GM12878 (cell line): ENCODE data around the gene RPIA. TPM values are rescaled to one million over a fixed set of nuclear protein-coding genes. Genes with fewer than 3 reads are reported as not detected.
A peak's percentile ranks its signal among the peaks of the same experiment; 100 is the strongest.

Experiments
- ATAC-seq: fragments of 200-7000 bp; cut with Tn5 transposase; 3 replicates; pipeline ENCODE4 v1.9.1; 2020; ENCODE audit warnings: mild to moderate bottlenecking, moderate library complexity
- BruUV-seq: library from RNA; stranded (reverse); fragments of 400-500 nt; replicated peaks from 2 replicates; lab custom pipeline; 2021; lab: Mats Ljungman, UMichigan
- CTCF ChIA-PET: fragments of 300-600 bp; sonication (Branson Sonifier 250); formaldehyde crosslinking; extraction: SDS; loops from one replicate; lab custom pipeline; 2021; ENCODE audit warnings: inconsistent platforms; lab: Yijun Ruan, JAX
- POLR2A ChIA-PET: fragments of 350-600 bp; formaldehyde crosslinking; extraction: SDS; loops from one replicate; lab custom pipeline; 2021; ENCODE audit warnings: inconsistent platforms; lab: Charles Lee
- RAD21 ChIA-PET: fragments of 300-600 bp; sonication (Branson Sonifier 250); formaldehyde crosslinking; loops from one replicate; lab custom pipeline; 2023; ENCODE audit warnings: antibody characterized with exemption; ENCODE audit not compliant: unreplicated experiment; lab: Charles Lee
- SMC1A ChIA-PET: fragments of 300-600 bp; sonication (Branson Sonifier 250); formaldehyde crosslinking; loops from one replicate; lab custom pipeline; 2023; ENCODE audit not compliant: unreplicated experiment, uncharacterized antibody; lab: Charles Lee
- DNase-seq: peaks from one replicate; pipeline ENCODE4 v3.0.0-alpha.2; 2011; ENCODE audit warnings: low read depth, low spot score
- FAIRE-seq: peaks from 3 replicates; lab custom pipeline; 2011; peaks lifted over from hg19 to GRCh38; lab: Jason Lieb, UNC
- H2AFZ ChIP-seq: 2 replicates; pipeline ENCODE4 v1.6.0; 2011; ENCODE audit warnings: low read depth, low read length, control low read depth; ENCODE audit not compliant: control insufficient read depth
- H3K27ac ChIP-seq: 2 replicates; pipeline ENCODE4 v1.5.1; 2011; ENCODE audit warnings: control low read depth; ENCODE audit not compliant: control insufficient read depth, insufficient read depth
- H3K27me3 ChIP-seq, 2 experiments: replicated peaks in 1 of 2; 2 replicates each; pipeline versions ENCODE4 v1.6.0 to v1.6.1; 2011; ENCODE audit warnings: low read length in 1 of 2; ENCODE audit not compliant: control insufficient read depth in 2 of 2, insufficient read depth in 2 of 2
- H3K36me3 ChIP-seq, 2 experiments: 2 replicates each; pipeline ENCODE4 v1.5.1; 2011; ENCODE audit warnings: low read length in 1 of 2; ENCODE audit not compliant: control insufficient read depth in 2 of 2, insufficient read depth in 2 of 2
- H3K4me1 ChIP-seq: 2 replicates; pipeline ENCODE4 v1.6.1; 2011; ENCODE audit warnings: mild to moderate bottlenecking, low read length, moderate library complexity, mixed read lengths; ENCODE audit not compliant: control insufficient read depth, insufficient read depth
- H3K4me2 ChIP-seq: 2 replicates; pipeline ENCODE4 v1.6.0; 2011; ENCODE audit warnings: control low read depth; ENCODE audit not compliant: control insufficient read depth, insufficient read depth
- H3K4me3 ChIP-seq: fragments of 200-600 bp; sonication (generic); 2 replicates; pipeline ENCODE4 v1.5.1; 2016
- H3K79me2 ChIP-seq: 2 replicates; pipeline ENCODE4 v1.6.0; 2011; ENCODE audit warnings: low read length; ENCODE audit not compliant: control insufficient read depth, insufficient read depth
- H3K9ac ChIP-seq: 2 replicates; pipeline ENCODE4 v1.8.0; 2011; ENCODE audit warnings: low read length, control low read depth, mixed read lengths; ENCODE audit not compliant: control insufficient read depth, insufficient read depth
- H3K9me3 ChIP-seq: replicated peaks from 3 replicates; pipeline ENCODE4 v1.5.1; 2011; ENCODE audit warnings: mild to moderate bottlenecking, low read length; ENCODE audit not compliant: control insufficient read depth, insufficient read depth
- H4K20me1 ChIP-seq: 2 replicates; pipeline ENCODE4 v1.6.0; 2011; ENCODE audit not compliant: control insufficient read depth, insufficient read depth
- EGR1 ChIP-seq, 2 experiments: IDR thresholded peaks; 1 replicate in 1 of 2; 2 replicates in 1 of 2; pipeline ENCODE4 v1.6.1; 2011 to 2012; ENCODE audit warnings: low read depth in 2 of 2, low read length in 2 of 2, borderline replicate concordance in 1 of 2, mild to moderate bottlenecking in 1 of 2, moderate library complexity in 1 of 2
- POLR2A ChIP-seq: IDR thresholded peaks from 2 replicates; pipeline ENCODE4 v1.6.1; 2011; ENCODE audit warnings: low read depth, mild to moderate bottlenecking, low read length
- SMAD1 ChIP-seq: fragments of 450-650 bp; IDR thresholded peaks from 2 replicates; pipeline ENCODE4 v1.6.1; 2018; ENCODE audit warnings: mild to moderate bottlenecking, low read depth; ENCODE audit not compliant: partially characterized antibody
- TCF12 ChIP-seq: IDR thresholded peaks from 2 replicates; pipeline ENCODE4 v1.6.1; 2011; ENCODE audit warnings: low read depth, mild to moderate bottlenecking, low read length
- WRNIP1 ChIP-seq: IDR thresholded peaks from 2 replicates; pipeline ENCODE4 v1.6.1; 2011; ENCODE audit warnings: low read depth, low read length, improper control_type of control experiment, borderline replicate concordance
- ZNF207 ChIP-seq: fragments of 450-650 bp; IDR thresholded peaks from 2 replicates; pipeline ENCODE4 v1.6.1; 2014; ENCODE audit warnings: antibody characterized with exemption, mild to moderate bottlenecking, borderline replicate concordance
- ZNF24 ChIP-seq: fragments of 450-650 bp; IDR thresholded peaks from 2 replicates; pipeline ENCODE4 v1.6.1; 2017; ENCODE audit warnings: antibody characterized with exemption, mild to moderate bottlenecking
- WGBS: methylation state at CpG from one replicate; pipeline ENCODE4 v1.1.6; 2016; ENCODE audit warnings: low lambda C conversion rate; ENCODE audit not compliant: insufficient replicate concordance, insufficient coverage; ENCODE audit errors: missing lambda C conversion rate; 5-methylcytosine and 5-hydroxymethylcytosine counted together
- in situ Hi-C: fragments of 300-500 bp; cut with MboI; formaldehyde crosslinking; loops from 9 replicates; pipeline ENCODE4 v1.14.3; 2018; ENCODE audit warnings: mixed read lengths
- intact Hi-C: fragments of 100-400 bp; cut with micrococcal nuclease; formaldehyde crosslinking; loops from one replicate; pipeline ENCODE4 v1.14.2; 2022; ENCODE audit not compliant: unreplicated experiment
- polyA plus RNA-seq, 11 experiments: library from polyadenylated mRNA; depleted of rRNA in 4 of 11; unstranded in 6 of 11; stranded (reverse) in 5 of 11; fragments of >200 nt; fragmentation: Nextera tagmentation in 4 of 11; fragmentation: Illumina TruSeq in 1 of 11; extraction: Ambion mirVana in 4 of 11; extraction: Trizol in 1 of 11; gene quantifications; 1 replicate in 1 of 11; 2 replicates in 10 of 11; pipeline versions ENCODE4 v1.2.1 to v1.2.3, GENCODE V29; 2011 to 2016; ENCODE audit warnings: inconsistent platforms in 2 of 11, missing spikeins in 2 of 11, low read depth in 1 of 11
- total RNA-seq, 4 experiments: library from RNA; depleted of rRNA in 3 of 4; stranded (reverse); fragments of >200 nt in 3 of 4; fragmentation: Illumina TruSeq in 1 of 4; extraction: Trizol in 1 of 4; gene quantifications; 2 replicates each; pipeline versions ENCODE4 v1.2.1 to v1.2.3, GENCODE V29; 2013 to 2021
- TF ChIP-seq, protein P1 (sequence below): IDR thresholded peaks from 2 replicates; pipeline ENCODE4 v1.6.1; 2011; ENCODE audit warnings: borderline replicate concordance, low read depth, mild to moderate bottlenecking, moderate library complexity, low read length; ENCODE audit not compliant: insufficient read depth, poor library complexity, severe bottlenecking
- TF ChIP-seq, protein P2 (sequence below): fragments of 450-650 bp; IDR thresholded peaks from 2 replicates; pipeline ENCODE4 v1.6.1; 2014; ENCODE audit warnings: mild to moderate bottlenecking
- TF ChIP-seq, protein P3 (sequence below): fragments of 450-650 bp; IDR thresholded peaks from 2 replicates; pipeline ENCODE4 v1.6.1; 2018; ENCODE audit warnings: mild to moderate bottlenecking, low read depth, moderate library complexity; ENCODE audit not compliant: partially characterized antibody

The RPIA gene
- total and polyA plus RNA-seq, 10 of the 15 experiments (the other 5 are each of a cell fraction or from before 2014, with no cell fraction given): 7.1 to 58.1 (median 41.6) TPM

DNA sequence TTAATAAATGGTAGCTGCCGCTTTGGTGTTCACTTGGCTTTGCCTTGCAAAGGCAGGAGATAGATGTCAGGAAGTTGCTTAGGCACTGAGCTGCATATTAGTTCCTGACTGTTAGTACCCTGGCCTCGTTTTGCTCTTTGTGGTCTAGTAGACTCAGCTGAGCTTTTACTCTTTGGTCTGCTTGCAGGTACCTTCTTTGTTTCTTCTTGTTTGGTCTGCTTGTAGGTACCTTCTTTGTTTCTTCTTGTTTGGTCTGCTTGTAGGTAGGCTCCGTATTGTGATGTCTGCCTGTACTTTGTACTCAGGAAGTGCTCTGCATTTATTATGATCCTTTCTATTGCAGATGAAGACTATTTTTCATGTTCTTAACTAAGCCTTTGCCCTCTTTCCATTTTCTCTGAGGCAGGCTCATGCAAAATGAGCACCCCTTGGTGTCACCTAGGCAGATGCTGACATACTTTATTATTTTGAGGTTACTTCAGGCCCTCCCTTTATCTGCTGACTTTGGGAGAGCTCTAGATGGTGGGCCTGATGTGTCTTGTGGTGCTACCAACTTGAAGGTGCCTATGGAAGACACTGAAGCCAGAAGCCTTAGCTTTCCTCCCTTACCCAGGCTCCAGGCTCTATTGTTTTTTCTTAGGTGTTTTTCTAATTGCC, 6.0 kb downstream of the RPIA start:
- ATAC-seq (peak; percentile 11; the same call in 2 of the 3 replicates), DNase-seq (no peak), FAIRE-seq (no peak)
- ChIA-PET SMC1A (interaction anchor here (0.7 to 1.6 kb wide), 2 partner anchors 13 to 17 kb away, joined by 3 read pairs; no protein-coding TSS in a partner anchor), RAD21 (interaction anchor here (0.8 kb wide), 1 partner anchor 26 kb away, joined by 3 read pairs; no protein-coding TSS in a partner anchor), POLR2A (interaction anchor here (0.7 kb wide), 1 partner anchor 171 kb away, joined by 4 read pairs; no protein-coding TSS in a partner anchor), CTCF (interaction anchor here (0.6 to 3.5 kb wide), 3 partner anchors 25 to 262 kb away, joined by 3 to 13 read pairs (median 6); no protein-coding TSS in a partner anchor)
- no peaks in the 10 kb centered on the region; the same call in 2 of the 3 replicates for H3K9me3 ChIP-seq
- H3K27ac ChIP-seq: no peak overlapping the region
- H3K4me3 ChIP-seq: no peak overlapping the region
- BruUV-seq: no TSS peak
- peaks cover 49% of the 10 kb centered on the region for H3K79me2 ChIP-seq
- TF ChIP-seq, protein P1, sequence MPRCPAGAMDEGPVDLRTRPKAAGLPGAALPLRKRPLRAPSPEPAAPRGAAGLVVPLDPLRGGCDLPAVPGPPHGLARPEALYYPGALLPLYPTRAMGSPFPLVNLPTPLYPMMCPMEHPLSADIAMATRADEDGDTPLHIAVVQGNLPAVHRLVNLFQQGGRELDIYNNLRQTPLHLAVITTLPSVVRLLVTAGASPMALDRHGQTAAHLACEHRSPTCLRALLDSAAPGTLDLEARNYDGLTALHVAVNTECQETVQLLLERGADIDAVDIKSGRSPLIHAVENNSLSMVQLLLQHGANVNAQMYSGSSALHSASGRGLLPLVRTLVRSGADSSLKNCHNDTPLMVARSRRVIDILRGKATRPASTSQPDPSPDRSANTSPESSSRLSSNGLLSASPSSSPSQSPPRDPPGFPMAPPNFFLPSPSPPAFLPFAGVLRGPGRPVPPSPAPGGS: no peak
- no peak for TF ChIP-seq POLR2A
- TF ChIP-seq WRNIP1: no peak
- no peak for TF ChIP-seq EGR1 (IDR thresholded peaks at IDR 0.05; ENCODE audit: borderline replicate concordance in 1 of 2, low read depth in 2 of 2, low read length in 2 of 2)
- TF ChIP-seq, protein P2, sequence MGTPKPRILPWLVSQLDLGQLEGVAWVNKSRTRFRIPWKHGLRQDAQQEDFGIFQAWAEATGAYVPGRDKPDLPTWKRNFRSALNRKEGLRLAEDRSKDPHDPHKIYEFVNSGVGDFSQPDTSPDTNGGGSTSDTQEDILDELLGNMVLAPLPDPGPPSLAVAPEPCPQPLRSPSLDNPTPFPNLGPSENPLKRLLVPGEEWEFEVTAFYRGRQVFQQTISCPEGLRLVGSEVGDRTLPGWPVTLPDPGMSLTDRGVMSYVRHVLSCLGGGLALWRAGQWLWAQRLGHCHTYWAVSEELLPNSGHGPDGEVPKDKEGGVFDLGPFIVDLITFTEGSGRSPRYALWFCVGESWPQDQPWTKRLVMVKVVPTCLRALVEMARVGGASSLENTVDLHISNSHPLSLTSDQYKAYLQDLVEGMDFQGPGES: no peak
- TF ChIP-seq ZNF24: no peak
- TF ChIP-seq SMAD1: no peak
- TF ChIP-seq, protein P3, sequence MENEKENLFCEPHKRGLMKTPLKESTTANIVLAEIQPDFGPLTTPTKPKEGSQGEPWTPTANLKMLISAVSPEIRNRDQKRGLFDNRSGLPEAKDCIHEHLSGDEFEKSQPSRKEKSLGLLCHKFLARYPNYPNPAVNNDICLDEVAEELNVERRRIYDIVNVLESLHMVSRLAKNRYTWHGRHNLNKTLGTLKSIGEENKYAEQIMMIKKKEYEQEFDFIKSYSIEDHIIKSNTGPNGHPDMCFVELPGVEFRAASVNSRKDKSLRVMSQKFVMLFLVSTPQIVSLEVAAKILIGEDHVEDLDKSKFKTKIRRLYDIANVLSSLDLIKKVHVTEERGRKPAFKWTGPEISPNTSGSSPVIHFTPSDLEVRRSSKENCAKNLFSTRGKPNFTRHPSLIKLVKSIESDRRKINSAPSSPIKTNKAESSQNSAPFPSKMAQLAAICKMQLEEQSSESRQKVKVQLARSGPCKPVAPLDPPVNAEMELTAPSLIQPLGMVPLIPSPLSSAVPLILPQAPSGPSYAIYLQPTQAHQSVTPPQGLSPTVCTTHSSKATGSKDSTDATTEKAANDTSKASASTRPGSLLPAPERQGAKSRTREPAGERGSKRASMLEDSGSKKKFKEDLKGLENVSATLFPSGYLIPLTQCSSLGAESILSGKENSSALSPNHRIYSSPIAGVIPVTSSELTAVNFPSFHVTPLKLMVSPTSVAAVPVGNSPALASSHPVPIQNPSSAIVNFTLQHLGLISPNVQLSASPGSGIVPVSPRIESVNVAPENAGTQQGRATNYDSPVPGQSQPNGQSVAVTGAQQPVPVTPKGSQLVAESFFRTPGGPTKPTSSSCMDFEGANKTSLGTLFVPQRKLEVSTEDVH: no peak
- TF ChIP-seq ZNF207: no peak
- no peak for TF ChIP-seq TCF12
- H3K4me1 ChIP-seq: peaks cover 3% of the 10 kb centered on the region
- H3K27me3 ChIP-seq: no peaks in the 10 kb centered on the region
- no peak overlapping the region for H3K4me2 ChIP-seq
- no peak overlapping the region for H3K9ac ChIP-seq
- in situ Hi-C loops: no loop called here
- 63% methylated on average over 3 of the region's 3 CpGs for WGBS
- H4K20me1 ChIP-seq: no peaks in the 10 kb centered on the region
- no peak overlapping the region for H2AFZ ChIP-seq
- peaks cover 1 to 13% of the 10 kb centered on the region in 2 experiments; a peak in 3 of 4 replicates for H3K36me3 ChIP-seq
- intact Hi-C loops: no loop called here
